HG03159 (cell line): ENCODE measurements around the gene CDC42SE2.

ENCODE experiments used
- ATAC-seq: cut with Tn5 transposase; IDR thresholded peaks from one replicate; pipeline ENCODE4 v1.9.1; 2021; ENCODE audit warnings: mild to moderate bottlenecking, moderate library complexity; ENCODE audit not compliant: unreplicated experiment

Gene CDC42SE2

GRCh38 chr5:131426011-131426410 lies 162.2 kb downstream of the CDC42SE2 start:
- no peak for ATAC-seq

DNA sequence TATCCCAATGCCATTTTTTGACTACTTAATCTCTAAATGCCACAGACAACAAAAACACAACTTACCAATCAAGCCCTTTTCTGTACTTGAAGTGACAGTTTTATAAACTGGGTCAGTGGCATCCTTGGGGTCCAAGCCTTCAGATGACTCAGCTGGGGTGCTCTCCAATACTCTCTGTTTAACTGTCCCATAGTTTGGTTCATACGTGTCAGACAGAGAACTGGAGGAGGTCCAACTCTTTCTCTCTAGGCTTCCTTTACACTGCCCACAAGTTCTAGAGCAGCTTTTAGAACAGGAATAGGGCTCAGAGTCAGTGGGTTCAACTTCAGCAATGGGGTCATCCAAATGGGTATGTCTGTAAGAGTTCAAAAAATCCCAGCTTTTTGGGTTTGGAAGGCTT lies 166.9 kb downstream of the CDC42SE2 start:
- no peak for ATAC-seq

- ATAC-seq: no peak
Observed at GRCh38 chr5:131431794-131432193, 167.9 kb downstream of the CDC42SE2 start.

GRCh38 chr5:131433109-131433508 lies 169.3 kb downstream of the CDC42SE2 start:
- no peak for ATAC-seq

GRCh38 chr5:131436081-131436480 lies 172.2 kb downstream of the CDC42SE2 start:
- ATAC-seq: no peak

- ATAC-seq: no peak
Observed at GRCh38 chr5:131441184-131441583, 177.3 kb downstream of the CDC42SE2 start.
